Mucosa of stomach (tissue), 1 donor: Measurements from ENCODE around the gene TYMP.

Experiments used
- H3K27me3 ChIP-seq: one replicate; pipeline ENCODE4 v1.7.0; 2013; ENCODE audit warnings: mild to moderate bottlenecking, low read length; ENCODE audit not compliant: control insufficient read depth, insufficient read depth
- H3K36me3 ChIP-seq: one replicate; pipeline ENCODE4 v1.7.0; 2013; ENCODE audit warnings: low read length; ENCODE audit not compliant: control insufficient read depth, insufficient read depth
- H3K4me1 ChIP-seq: one replicate; pipeline ENCODE4 v1.7.0; 2013; ENCODE audit warnings: mild to moderate bottlenecking, low read length; ENCODE audit not compliant: control insufficient read depth, insufficient read depth
- H3K4me3 ChIP-seq: one replicate; pipeline ENCODE4 v1.7.0; 2013; ENCODE audit warnings: low read length
- H3K9ac ChIP-seq: one replicate; pipeline ENCODE4 v1.7.0; 2013; ENCODE audit warnings: mild to moderate bottlenecking, low read length, moderate library complexity
- H3K9me3 ChIP-seq: one replicate; pipeline ENCODE4 v1.7.0; 2013; ENCODE audit warnings: mild to moderate bottlenecking, low read length, moderate library complexity; ENCODE audit not compliant: control insufficient read depth
- donor health status: Pancreatic carcinoma.

The TYMP gene

DNA sequence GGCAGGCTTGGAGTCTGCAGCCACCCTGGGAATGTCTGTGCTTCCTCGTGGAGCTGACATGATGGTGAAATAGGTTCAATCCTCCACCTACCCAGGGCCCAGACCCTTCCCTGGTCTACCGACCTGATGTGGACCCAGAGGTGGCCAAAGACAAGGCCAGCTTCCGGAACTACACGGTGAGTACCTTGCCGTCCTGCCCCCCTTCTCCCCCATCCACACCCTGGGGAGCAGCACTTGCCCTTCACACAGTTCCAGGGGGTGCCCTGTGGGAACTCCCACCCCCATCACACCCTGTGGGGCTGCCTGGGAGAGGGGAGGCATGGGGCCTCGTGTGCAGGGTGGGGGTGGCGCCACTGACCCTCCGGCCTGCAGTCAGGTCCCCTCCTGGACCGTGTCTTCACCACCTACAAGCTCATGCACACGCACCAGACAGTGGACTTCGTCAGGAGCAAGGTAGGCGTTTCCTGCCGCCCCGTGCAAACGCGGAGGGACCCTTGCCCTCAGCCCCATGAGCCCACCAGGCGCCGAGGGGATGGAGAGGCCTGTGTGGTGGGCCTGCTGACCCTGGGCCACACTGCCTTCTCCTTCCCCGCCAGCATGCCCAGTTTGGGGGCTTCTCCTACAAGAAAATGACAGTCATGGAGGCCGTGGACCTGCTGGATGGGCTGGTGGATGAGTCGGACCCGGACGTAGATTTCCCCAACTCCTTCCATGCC, 42.4 kb downstream of the TYMP start:
- Histone ChIP-seq H3K9ac (no peak overlapping the region), H3K27me3 (peaks cover 18% of the 10 kb centered on the region), H3K9me3 (no peaks in the 10 kb centered on the region), H3K4me3 (no peak overlapping the region), H3K4me1 (peaks cover 22% of the 10 kb centered on the region), H3K36me3 (no peaks in the 10 kb centered on the region)

DNA sequence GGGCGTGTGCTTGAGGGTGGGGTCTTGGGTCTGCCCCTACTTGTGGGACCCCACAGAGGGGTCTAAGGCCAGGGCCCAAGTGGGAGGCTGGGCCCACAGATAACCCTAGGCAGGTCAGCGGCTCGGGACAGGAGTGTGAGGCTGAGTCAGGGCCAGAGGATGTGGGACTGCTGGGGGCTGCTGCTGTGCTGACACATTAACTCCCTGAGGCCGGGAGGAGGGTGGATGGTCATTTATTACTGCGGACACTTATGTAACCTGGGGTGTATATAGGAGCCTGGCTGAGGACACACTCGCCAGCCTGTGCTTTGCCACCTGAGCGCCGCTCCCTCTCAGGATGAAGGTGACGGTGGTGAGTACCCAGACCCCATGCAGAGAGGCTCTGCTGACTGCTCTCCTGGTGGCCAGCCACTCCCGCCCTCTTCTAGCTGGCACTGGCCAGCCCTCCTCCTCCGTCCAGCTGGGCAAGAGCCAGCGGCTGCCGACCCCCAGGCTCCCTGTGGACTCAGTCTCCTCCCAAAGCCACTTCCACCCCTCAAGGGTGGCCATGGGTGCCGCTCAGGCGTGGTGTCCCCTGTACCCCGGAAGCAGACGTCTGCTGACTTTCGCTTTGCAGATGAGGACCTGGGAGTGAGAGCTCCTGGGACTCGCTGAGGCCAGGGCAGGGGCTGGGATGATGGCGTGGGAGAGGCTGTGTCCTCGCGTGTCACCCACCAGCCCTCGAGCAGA, 43.1 kb downstream of the TYMP start, which contains the start of gene MIOX:
Gene MIOX (plus strand): TSS at position 299 of the 729 bp plus-strand sequence. CDS start 39 bp downstream, at position 338.
- Histone ChIP-seq H3K4me3 (no peak within 1 kb of the TSS), H3K4me1 (peaks cover 28% of the 10 kb centered on the region), H3K36me3 (no peaks in the 10 kb centered on the region), H3K9ac (no peak within 1 kb of the TSS), H3K9me3 (no peaks in the 10 kb centered on the region), H3K27me3 (peaks cover 26% of the 10 kb centered on the region)

DNA sequence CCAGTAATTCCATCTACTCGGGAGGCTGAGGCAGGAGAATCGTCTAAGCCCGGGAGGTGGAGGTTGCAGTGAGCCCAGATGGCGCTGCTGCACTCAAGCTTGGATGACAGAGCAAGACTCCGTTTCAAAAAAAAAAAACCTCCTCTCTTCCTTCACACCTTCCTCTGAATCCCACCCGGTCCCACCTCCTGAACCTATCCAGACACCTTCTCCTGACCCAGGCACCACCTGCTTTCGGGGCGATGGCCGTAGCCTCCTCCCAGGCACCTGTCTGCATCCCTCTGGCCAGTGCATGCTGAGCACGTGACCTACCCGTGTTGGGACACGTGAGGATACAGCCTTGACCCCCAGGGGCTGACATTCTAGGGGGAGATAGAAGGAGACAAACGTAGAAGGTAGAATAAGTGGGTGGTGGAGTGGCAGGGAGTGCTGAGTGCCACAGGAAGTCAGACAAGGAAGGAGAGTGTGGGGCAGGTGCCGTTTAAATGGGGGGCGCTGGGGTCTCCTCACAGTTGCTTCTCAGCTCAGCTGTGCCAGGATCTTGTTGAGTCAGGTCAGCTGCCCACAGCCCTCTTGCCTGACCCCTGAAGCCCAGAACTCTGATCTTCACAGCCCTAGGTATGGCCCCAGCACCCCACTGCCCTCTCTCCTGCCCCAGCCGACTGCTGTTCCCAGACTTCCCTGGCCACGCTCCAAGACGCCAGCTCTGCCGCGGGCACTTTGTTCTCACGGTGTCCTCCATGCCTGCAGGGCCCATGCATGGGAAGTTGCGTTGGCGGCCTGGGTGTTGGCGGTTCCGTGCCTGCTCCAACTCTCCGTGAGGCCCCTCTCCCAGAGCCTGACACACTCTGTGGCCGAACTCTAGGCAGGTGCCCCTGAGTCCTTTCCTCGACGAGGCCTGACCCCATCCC, 44.3 kb downstream of the TYMP start:
- H3K36me3 ChIP-seq, result no peaks in the 10 kb centered on the region
- no peak overlapping the region for H3K9ac ChIP-seq
- H3K4me1 ChIP-seq, result peaks cover 28% of the 10 kb centered on the region
- H3K27me3 ChIP-seq, result peaks cover 34% of the 10 kb centered on the region
- H3K4me3 ChIP-seq, result no peak overlapping the region
- H3K9me3 ChIP-seq, result no peaks in the 10 kb centered on the region

DNA sequence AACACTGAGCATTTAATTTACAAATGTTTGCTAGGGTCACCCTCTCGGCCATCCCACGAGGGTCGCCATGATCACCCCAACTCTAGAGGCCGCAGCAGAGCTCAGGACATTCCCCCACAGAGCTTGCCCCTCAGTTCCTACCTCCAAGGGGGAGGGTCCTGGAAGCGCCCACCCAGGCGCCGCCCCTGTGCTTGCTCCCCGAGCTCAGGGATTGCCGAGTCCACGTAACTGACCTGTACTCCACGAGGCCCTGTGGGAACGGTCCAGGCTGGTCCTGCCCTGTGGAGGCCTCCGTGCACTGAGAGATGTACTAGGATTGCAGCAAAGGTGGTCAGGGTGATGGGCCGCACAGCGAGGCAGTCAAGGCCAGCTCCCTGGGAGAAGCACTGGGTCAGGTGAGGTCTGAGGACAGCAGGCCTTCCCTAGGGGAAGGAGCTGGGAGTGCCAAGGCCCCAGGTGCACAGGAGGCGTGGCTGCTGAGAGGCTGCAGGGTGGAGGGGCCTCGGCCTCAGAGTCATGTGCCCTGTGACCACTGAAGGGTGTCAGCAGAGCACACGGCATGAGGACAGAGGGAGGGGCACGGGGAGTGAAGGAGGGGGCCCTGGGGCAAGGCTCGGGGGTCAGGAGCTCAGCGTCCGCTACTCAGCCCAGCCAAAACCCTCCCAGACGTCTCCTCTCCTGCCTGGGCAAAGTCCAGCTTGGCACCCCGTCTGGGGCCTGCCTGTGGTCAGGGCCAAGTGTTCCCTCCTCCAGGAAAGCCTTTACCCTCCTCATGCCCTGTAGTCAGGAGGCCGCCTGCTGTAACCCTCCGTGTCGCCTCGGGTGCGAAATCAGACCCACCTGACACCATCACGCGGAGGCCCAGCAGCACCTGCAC, 45.6 kb downstream of the TYMP start:
- peaks cover 28% of the 10 kb centered on the region for H3K4me1 ChIP-seq
- H3K4me3 ChIP-seq, result no peak overlapping the region
- H3K36me3 ChIP-seq, result no peaks in the 10 kb centered on the region
- no peaks in the 10 kb centered on the region for H3K9me3 ChIP-seq
- H3K27me3 ChIP-seq, result peaks cover 42% of the 10 kb centered on the region
- H3K9ac ChIP-seq, result peak overlapping the region; percentile 17

DNA sequence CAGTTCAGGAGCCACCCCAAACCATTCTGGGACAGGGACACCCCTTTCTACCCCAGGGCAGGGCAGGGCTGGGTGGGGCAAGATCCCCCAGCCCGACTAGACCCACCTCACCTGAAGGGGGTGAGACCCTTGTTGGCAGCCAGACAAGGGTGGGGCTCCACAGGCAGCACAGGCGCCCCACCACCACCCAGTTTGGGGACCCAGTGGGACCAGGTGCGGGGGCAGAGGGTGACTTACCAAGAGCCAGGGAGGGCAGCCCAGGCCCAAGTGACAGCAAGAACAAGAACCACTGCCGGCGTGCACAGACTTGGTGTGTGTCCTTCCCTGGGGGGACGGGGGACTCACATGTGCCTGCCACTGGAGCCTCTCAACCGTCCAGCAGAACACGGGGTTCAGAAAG, 46.3 kb downstream of the TYMP start:
- Histone ChIP-seq H3K4me3 (no peak overlapping the region), H3K9ac (no peak overlapping the region), H3K27me3 (peaks cover 42% of the 10 kb centered on the region), H3K4me1 (peaks cover 28% of the 10 kb centered on the region), H3K9me3 (no peaks in the 10 kb centered on the region), H3K36me3 (no peaks in the 10 kb centered on the region)

DNA sequence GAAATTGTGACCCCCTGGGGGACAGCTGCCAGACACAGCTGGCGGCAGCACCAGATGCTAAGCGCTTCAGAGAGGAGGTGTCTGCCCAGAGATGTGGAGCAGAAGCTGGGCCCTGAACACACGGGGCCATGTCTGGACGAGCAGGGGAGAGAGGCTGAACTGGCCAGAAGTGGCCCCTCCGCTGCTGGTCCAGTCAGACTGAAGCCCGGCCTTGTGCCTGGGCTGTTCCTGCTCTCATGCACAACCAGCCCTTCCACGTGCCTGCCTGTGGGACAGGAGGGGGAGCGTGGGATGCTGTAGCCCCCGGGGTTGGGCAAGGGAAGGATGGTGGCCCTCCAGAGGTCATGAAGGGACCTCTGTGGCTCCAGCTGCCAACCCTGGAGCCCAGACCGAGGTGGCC, 46.7 kb downstream of the TYMP start:
- no peak overlapping the region for H3K4me3 ChIP-seq
- H3K27me3 ChIP-seq, result peaks cover 42% of the 10 kb centered on the region
- H3K36me3 ChIP-seq, result no peaks in the 10 kb centered on the region
- H3K9ac ChIP-seq, result no peak overlapping the region
- peaks cover 28% of the 10 kb centered on the region for H3K4me1 ChIP-seq
- no peaks in the 10 kb centered on the region for H3K9me3 ChIP-seq

DNA sequence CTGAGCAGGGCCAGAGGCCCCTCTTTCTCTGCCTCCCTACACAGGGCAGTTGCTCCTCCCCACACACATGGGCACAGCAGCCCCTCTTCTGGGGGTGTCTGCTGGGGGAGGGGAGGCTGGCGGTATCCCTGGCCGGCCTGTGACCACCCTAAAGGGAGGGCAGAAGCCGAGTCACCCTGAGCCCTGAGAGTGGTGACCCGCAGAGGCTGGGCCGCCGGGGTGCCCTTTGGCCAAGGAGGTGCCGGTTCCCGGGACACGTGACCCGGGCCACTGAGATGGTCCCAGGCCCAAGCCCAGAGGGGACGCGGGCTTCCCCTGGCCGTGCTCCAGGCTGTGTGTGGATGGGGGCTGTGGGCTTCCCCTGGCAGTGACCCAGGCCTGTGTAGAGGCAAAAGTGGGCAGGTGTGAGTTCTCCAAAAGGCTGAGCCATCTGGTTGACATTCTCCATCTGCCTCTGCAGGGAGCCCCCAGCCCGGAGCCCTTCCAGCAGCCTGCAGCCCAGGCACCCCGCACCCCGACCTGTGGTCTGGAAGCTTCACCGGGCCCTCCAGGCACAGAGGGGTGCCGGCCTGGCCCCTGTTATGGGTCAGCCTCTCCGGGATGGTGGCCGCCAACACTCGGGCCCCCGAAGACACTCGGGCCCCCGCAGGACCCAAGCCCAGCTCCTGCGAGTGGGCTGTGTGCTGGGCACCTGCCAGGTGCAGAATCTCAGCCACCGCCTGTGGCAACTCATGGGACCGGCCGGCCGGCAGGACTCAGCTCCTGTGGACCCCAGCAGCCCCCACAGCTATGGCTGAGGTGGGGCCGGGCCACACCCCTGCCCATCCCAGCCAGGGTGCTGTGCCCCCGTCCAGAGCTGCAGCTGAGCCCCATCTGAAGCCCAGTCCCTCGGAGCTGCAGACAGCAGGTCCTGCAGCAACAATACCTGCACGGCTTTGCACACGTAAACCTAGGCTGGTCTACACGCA, 47.4 kb downstream of the TYMP start:
- Histone ChIP-seq H3K4me1 (peaks cover 28% of the 10 kb centered on the region), H3K9ac (peak overlapping the region; percentile 70), H3K36me3 (no peaks in the 10 kb centered on the region), H3K27me3 (peaks cover 37% of the 10 kb centered on the region), H3K4me3 (peak overlapping the region; percentile 41), H3K9me3 (no peaks in the 10 kb centered on the region)

DNA sequence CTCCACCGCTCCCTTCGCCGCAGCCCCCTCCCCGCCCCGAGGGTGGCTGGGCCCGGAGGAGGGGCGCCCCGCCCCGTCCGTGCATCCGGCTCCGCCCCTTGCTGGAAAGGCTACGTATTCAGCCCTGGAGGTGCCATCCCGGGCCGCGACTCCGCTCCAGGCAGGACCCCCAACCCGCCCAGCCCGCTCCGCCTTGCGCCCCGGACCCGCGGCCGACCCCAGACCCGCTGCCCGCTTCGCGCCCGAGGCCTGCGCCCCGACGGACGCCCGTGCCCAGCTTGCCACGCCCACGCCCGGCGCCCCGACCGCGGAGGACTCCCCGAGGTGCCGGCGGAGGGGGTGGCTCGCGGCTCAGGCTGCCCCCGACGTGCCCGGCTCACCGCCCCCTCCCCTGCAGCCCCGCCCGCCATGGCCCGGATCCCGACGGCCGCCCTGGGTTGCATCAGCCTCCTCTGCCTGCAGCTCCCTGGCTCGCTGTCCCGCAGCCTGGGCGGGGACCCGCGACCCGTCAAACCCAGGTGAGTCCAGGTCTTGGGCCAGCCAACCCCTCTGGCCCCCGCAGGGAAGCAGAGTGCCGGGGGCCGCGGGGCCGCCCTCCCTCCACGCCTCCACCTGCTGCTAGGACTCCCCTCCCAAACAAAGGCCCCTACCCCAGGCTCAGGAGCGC, 48.2 kb downstream of the TYMP start, which contains the start of gene ADM2:
Gene ADM2 (plus strand): TSS at position 104 of the 667 bp plus-strand sequence. CDS start 305 bp downstream, at position 409.
- Histone ChIP-seq H3K36me3 (no peaks in the 10 kb centered on the region), H3K27me3 (peaks cover 29% of the 10 kb centered on the region), H3K9me3 (no peaks in the 10 kb centered on the region), H3K4me1 (peaks cover 28% of the 10 kb centered on the region), H3K9ac (peak within 1 kb of the TSS; percentile 70), H3K4me3 (peak within 1 kb of the TSS; percentile 41)

DNA sequence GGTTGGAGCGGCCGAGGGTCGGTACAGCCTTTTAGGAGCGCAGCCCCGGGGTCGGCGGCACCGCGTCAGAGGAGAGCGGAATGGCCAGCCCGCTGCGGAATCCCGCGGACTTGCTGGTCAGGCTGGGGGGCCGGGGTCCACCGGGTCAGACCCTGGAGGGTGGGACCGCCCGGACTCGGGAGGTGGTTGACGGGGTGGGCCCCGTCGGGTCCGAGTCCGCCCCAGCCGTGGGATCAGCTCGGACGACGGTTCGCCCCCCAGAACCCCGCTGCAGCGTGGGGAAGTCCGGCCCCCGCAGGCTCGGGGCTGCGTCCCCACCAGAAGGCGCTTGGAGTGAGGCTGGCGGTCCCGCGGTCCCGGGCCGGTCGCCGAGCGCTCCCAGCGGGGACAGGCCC, 48.8 kb downstream of the TYMP start:
- peaks cover 28% of the 10 kb centered on the region for H3K4me1 ChIP-seq
- no peaks in the 10 kb centered on the region for H3K9me3 ChIP-seq
- H3K36me3 ChIP-seq, result no peaks in the 10 kb centered on the region
- peak overlapping the region; percentile 34 for H3K9ac ChIP-seq
- H3K4me3 ChIP-seq, result no peak overlapping the region
- H3K27me3 ChIP-seq, result peaks cover 29% of the 10 kb centered on the region

DNA sequence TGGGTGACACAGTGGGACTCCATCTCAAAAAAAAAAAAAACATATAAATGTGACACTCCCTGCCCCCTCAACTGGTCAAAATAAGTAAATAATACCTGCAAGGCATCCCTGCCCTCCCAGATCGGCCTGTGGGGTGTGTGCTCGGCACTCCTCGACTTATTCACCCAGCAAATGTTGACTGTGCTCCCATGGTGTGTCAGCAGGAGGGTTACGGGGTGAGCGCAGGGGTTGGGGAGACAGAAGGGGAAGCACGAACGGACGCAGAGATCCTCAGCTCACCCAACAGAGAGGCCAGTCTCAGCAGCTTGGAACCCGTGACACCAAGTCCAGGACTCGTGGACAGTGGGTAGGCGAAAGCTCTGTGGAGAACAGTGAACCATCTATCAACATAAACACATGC, 50.1 kb downstream of the TYMP start:
- H3K36me3 ChIP-seq, result no peaks in the 10 kb centered on the region
- H3K4me3 ChIP-seq, result no peak overlapping the region
- no peaks in the 10 kb centered on the region for H3K9me3 ChIP-seq
- H3K27me3 ChIP-seq, result peaks cover 29% of the 10 kb centered on the region
- no peak overlapping the region for H3K9ac ChIP-seq
- peaks cover 27% of the 10 kb centered on the region for H3K4me1 ChIP-seq
